ENCODE data around the gene COA6.
A peak's percentile ranks its signal among the peaks of the same experiment; 100 is the strongest.
"Not testable (repeated sequence)": the region's sequence is repeated elsewhere in the genome, so short reads cannot be mapped to it uniquely, and the experiment has no call there.

Gene COA6

DNA sequence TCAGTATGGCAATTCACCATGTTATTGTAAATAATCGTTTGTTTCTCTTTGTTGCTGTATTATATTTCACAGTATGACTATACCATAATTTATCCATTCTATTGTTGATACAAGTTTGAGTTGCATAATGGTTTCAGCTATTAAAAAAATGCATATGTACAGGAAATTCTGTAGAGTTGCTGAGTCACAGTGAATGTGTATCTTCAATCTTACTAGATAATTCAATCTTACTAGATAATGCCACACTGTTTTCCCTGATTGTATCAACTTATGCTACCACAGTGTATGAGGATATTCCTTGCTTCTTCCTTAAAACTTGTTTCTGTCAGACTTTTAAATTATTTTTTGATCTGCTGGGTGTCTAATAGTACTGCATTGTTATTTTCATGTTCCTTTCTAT is 3.5 kb upstream of the COA6 start:
- DNase-seq (ENCODE audit: low read depth in 2 of 2): no peak

DNA sequence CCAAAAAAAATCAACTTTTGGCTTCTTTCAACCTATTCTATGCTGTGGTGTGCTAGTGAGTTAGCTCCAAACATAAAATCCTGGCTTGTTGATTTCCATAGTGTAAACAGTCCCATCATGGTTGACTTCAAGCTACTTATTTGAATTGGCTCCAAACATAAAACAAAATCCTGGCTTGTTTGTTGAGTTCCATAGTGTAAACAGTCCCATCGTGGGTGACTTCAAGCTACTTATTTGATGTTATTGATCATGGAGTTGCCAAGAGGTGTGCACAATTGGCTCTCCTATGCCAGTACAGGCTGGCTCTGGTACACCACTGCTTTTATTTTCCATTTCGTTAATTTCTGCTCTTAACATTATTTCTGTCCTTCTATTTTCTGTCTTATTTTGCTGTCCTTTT is 1.8 kb upstream of the COA6 start:
- no peak for DNase-seq (ENCODE audit: low read depth in 2 of 2)

DNA sequence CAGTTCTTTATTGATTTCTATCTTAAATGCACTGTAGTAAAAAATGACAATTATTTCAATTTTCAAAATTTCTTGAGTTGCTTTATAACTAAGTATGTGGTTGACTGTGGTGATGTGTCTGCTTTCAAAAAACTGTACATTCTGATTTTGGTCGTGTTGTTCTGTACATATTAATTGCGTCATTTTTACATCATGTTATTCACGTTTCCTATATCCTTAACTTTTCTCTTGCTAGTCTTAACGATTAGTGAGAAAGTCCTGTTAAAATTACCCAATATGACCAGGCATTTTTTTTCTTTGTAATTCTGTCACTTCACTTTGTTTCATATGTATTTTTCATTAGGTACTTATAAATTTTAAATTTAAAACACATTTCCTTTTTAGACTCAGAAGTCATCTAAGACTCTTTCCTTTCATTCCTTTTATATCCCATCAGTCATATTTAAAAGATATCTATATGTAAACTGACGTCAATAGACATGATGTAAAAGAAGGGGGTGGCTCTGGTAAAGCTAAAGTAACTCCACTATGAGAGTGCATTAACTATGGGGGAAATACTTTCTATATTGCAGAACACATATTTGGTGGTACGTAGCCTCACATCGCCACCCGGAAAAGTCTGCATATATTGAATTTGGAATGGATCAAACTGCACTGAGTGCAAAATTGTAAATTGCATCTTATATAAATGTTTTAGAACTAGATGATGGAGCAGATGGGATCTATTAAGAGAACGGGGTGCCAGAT is 1.1 kb upstream of the COA6 start:
- no peak for DNase-seq (ENCODE audit: low read depth in 2 of 2)

DNA sequence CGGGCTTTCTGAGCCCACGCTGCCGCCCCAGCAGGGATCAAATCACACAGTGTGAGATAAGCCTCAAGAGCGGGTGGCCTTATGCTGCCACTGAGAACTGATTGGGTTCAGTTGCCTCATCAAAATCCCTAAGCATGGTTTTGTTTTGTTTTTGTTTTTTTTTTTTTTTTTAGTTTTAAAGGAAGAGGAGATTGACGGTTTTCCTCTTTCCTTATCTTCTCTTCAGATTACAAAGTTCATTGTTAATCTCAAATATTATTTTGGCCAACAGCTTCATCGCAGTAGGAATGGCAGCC is 651 bp downstream of the COA6 start:
- DNase-seq (ENCODE audit: low read depth in 2 of 2): no peak

DNA sequence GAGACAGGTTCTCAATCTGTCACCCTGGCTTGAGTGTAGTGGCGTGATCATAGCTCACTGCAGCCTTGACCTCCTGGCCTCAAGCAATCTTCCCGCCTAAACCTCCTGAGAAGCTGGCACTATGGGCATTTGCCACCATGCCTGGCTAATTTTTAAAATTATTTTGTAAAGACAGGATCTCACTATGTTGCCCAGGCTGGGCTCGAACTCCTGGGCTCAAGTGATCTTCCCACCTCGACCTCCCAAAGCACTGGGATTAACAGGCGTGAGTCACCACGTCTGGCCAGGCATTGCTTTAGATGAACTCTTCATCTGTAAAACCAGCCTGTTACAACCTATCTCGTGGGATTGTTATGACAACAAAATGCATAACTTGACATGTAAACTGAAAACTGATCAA is 2.4 kb downstream of the COA6 start:
- DNase-seq (ENCODE audit: low read depth in 2 of 2): no peak

DNA sequence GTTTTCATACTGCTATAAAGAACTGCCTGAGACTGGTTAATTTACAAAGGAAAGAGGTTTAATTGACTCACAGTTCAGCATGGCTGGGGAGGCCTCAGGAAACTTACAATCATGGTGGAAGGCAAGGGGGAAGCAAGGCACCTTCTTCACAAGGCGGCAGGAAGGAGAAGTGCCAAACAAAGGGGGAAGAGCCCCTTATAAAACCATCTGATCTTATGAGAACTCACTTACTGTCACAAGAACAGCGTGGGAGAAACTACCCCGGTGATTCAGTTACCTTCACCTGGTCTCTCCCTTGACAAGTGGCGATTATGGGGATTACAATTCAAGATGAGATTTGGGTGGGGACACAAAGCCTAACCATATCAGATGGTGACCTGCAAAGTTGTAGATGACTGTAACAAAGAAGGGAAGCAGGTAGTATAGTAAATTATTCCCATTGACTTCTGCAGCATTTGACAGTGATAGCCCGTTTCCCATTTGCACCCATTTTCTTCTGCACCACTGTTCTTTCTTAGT is 6.4 kb downstream of the COA6 start:
- DNase-seq (ENCODE audit: low read depth in 2 of 2): not testable (repeated sequence)

DNA sequence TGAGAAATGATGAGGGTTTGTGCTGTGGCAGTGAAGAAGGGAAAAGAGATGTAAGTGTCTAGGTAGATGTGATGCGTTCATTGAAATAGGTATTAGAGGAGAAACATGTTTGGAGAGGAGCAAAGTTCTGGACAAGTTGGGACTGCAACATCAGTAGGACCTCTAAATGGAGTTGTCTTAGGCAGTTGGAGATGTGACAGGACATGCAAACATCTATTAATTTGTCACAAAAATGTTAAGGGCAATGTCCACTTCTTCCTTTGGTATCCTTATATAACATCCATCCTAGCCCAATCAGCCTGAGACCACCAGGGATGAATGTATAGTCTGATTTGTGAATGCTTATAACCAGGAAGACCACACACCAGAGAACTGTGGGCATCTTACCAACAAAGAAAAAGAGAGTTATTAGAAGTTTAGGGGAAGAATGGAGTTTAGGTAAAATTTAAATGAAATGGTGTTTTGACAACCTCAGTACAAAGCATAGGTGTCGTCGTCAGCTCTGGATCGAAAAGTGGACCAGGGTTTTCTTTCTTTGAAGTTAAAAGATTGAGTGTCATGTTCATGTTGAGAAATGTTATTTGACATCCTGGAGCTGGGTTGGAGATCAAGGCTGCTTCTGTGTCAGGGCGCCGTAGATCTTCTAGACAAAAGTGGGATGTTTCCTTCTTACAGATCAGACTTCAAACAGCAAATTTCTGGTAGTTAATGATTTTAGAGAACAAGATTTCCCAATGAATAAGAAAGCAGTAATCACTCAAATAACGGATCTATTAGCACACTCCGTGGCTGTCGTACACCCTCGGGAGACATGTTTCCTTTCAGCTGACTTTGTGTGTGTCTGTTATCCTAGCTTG is 8.7 kb downstream of the COA6 start:
- no peak for DNase-seq (ENCODE audit: low read depth in 2 of 2)

DNA sequence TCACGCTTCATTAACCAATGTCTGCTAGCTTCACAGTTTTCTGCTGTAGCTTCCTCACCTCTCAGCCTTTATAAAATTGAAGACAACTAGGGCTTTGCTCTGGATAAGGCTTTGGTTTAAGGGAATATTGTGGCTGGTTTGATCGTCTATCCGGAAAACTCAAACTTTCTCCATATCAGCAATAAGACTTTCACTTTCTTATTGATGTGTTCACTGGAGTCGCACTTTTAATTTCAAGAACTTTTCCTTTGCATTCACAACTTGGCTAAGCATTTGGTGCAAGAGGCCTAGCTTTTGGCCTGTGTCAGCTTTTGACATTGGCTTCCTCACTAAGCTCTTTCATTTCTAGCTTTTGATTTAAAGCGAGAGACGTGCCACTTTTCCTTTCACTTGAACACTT is 12.9 kb downstream of the COA6 start:
- DNase-seq (ENCODE audit: low read depth in 2 of 2): no peak

DNA sequence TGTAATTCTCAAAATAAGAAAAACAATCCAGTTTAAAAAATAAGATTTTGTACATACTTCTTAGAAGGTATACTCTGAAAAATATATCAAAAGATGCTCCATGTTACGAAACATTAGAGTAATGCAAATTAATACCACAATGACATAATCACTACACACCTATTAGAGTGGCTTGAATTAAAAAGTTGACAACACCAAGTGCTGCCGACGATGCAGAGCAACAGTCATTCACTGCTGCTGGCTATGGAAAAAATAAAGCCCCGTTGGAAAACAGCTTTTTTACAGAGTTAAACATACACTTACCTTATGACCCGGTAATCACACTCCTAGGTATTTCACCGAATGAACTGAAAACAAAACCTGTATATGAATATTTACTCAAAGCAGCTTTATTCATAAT is 14.8 kb downstream of the COA6 start:
- no peak for DNase-seq (ENCODE audit: low read depth in 2 of 2)

DNA sequence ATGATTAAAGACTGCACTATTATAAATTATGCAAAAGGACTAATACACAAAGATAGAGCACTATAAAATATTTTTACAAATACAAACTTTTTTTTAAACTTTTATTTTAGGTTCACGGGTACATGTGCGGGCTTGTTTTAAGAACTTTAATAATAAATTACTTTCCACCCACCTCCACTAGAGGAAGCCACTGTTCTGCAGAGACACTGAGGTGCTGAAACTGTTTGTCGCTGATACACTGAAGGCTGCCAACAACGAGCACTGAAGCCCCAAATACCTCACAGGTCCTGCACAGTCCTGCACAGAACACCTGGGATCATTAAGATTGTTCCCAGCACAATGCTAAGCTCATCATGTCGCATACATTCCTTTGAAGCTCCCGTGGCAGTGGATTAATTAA is 19.9 kb downstream of the COA6 start:
- no peak for DNase-seq (ENCODE audit: low read depth in 2 of 2)

DNA sequence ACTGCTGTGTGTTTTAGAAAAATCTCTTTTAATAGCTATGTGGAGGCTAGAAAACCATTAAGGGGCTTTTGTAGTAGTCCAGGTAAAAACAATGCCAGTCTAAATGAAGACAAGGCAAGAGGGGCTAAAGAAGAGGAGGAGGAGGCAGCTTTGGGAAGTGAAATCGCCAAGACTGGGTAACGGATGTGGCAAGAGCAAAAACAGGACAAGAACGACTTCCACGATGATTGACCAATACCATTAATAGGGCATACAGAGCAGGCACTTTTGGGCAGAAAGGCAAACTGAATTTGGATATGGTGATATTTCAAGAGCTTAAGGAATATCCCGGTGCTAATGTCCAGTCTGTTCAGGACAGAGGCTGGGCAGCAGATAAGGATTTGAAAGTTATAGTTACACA is 22.0 kb downstream of the COA6 start:
- DNase-seq (ENCODE audit: low read depth in 2 of 2): no peak

DNA sequence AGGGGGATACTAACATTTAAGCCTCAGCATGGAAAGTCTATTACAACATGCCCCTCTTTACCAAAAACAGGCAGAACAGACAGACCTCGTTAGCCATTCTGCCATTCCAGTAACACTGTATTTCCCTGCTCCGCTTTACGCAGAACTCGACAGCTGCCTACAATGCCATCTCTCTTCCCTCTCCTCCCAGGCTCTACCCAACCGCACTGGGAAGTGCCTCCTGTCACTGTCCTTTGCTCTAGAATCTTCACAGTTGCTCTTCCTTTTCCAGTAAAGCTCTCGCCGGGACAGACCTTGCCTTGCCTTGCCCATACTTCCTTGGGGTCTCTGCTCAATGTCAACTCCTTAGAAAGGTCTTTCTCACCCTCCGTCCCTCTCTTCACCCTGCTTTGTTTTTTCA is 22.8 kb downstream of the COA6 start:
- no peak for DNase-seq (ENCODE audit: low read depth in 2 of 2)

DNA sequence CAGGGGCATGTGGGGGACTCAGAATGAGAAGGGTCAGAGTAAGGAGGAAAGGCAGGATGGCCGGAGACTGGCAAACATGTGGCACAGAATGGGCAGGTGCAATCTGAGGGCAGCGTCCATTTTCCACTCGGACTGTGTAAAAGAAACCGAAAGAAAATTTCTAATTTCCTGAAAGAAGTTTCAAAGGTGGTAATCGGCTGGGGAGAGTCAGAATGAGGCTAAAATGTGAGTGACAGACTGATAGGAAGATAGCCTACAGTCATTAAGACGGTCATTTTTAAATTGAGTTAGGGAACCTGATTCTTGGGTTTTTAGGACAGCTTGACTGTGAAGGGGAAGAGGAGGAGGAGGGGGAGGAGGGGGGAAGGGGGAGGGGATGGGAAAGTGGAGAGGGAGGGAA is 23.6 kb downstream of the COA6 start:
- DNase-seq (ENCODE audit: low read depth in 2 of 2): no peak

DNA sequence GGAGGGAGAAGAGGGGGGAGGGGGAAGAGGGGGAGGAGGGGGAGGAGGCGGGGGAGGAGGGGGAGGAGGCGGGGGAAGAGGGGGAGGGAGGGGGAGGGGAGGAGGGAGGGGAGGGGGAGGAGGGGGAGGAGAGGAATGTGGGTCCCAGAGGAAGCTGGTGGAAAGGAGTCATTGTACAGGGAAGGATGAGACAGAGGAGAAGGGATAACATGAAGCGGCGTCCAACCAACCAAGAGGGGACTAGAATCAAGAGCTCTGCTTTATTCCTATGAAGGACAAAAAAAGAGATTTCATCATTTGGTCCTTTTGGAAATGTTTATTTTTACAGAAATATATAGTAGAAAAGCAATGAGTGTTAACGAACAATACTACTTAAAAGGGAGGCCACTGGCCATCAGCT is 24.5 kb downstream of the COA6 start:
- DNase-seq (ENCODE audit: low read depth in 2 of 2): no peak

DNA sequence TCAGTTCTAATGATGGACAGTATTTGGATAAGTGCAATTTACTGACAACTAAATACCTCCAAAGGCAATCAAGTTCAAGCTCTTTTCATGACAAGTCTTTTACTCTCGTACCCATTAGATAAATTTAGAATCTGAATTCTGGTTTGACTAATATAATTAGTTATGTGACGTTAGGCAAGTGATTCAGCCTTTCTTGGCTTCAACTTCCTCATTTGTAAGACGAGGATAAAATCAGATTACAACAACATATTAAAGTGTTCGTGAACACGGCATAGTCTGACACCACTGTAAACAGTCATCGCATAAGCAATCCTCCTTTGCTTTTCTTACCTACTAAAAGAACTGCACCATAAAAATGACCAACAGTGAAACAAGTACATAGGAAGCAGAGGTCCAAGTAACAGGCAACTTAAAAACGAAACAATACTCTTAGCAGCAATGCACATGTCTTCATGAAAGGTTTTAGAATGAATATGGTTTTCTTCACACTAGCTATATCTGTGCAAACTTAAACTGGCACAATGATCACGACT is 25.7 kb downstream of the COA6 start:
- no peak for DNase-seq (ENCODE audit: low read depth in 2 of 2)

DNA sequence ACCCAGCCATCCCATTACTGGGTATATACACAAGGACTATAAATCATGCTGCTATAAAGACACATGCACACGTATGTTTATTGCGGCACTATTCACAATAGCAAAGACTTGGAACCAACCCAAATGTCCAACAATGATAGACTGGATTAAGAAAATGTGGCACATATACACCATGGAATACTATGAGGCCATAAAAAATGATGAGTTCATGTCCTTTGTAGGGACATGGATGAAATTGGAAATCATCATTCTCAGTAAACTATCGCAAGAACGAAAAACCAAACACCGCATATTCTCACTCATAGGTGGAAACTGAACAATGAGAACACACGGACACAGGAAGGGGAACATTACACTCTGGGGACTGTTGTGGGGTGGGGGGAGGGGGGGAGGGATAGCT is 26.3 kb downstream of the COA6 start:
- DNase-seq (ENCODE audit: low read depth in 2 of 2): not testable (repeated sequence)

DNA sequence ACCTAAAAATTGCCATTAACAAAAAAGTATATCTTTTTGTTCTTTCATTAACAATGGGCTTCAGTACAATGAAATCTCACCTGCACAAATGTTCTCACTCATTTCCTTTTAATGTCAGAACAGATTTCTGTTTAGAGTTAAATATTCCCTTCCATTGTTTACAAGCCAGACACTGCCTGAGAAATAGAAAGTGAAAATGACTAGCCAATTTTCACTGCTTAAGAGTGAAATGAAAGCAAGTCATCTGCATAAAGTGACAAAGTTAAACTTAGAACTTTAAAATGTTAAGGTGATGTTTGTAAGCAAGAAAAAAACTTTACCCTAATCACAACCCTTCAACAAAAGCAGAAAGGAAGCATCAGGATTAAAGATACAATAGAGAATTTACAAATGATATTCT is 27.5 kb downstream of the COA6 start:
- no peak for DNase-seq (ENCODE audit: low read depth in 2 of 2)

DNA sequence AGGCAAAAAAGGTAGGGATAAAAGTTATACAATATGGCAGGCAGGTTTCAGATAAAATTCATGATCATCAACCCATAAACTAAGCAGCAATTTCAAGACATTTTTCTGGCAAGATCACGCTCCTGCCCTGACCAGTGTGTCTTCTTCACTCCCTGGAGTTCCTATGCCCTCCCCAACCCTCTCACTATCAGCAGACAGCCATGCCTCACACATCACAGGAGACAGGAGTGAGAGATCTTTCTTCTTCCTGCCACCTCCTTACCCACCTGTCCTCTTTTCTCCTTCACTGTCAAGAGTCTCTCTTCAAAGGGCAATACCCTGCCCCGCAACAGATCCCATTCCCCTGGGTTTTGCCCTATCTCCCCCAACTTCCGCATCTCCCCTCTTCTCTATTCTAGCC is 28.4 kb downstream of the COA6 start:
- DNase-seq (ENCODE audit: low read depth in 2 of 2): no peak

DNA sequence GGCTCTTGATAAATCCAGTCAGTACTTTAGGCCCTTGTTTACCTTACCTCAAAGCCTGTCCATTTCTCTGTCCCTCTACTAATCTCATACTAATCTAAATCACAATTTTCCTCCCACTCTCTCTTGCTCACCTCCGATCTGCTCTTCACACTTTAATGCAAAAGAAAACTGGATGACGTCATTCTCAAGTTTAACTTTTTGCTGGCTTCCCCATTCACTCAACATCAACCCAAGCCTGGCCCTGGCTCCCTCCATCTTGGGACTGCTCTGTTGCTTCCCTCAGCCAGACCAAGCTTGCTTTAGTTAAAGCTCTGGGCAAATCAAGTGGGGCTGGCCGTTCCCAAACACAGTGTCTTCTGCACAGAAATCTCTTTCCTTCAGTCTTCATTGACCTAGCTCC is 29.7 kb downstream of the COA6 start:
- no peak for DNase-seq (ENCODE audit: low read depth in 2 of 2)

DNA sequence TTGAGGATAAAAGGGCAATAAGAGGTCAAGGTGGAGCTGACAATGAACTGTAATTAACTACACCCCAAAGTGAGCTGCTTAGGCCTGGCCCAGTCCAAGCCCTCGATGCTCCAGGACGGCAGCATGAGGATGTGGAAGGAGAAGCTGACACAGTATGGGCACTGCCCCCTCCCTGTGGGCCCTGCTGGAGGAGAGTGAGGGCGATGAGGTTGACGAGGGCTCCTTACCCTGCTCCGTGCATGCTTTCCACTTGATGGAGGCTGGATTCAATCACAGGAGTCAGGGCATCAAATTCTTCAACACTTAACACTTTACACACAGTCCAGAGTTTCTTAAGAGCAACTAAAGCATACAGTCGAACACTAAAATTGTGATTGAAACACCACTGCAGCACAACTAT is 32.4 kb downstream of the COA6 start:
- DNase-seq (ENCODE audit: low read depth in 2 of 2): no peak

DNA sequence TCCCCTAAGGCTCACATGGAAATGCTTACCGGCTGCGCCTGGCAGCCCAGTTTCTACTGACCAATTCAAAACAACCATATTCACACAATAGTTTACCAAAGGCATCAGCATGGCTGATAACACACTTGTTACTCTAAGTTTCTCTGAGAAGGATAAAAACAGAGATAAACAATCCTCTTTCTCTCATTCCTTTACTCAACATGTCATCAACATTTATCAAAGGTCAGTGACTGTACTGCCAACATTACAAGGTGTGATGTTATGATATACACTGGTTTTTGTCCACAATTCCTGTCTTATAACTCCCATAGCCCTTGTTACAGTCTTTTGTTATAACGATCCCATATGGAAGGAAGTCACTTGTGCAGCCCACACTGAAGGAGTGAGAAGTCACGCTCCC is 33.6 kb downstream of the COA6 start:
- DNase-seq (ENCODE audit: low read depth in 2 of 2): no peak

DNA sequence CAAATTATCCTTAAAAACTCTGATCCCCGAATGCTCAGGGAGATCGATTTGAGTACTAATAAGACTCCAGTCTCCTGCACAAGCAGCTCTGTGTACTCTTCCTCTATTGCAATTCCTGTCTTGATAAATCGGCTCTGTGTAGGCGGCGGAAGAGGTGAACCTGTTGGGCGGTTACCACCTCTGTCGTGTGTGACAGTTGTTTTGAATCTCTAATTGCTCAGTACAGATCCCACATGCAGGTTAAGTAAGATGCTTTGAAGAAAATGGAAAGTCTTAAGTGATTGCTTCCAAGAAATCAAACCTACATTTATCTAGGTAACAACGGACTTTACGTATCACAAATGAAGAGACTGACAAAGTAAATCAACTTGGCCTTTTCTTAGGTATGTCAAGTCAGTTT is 35.5 kb downstream of the COA6 start:
- peak in 1 of 2 donors; percentile 19 for DNase-seq (ENCODE audit: low read depth in 2 of 2)

DNA sequence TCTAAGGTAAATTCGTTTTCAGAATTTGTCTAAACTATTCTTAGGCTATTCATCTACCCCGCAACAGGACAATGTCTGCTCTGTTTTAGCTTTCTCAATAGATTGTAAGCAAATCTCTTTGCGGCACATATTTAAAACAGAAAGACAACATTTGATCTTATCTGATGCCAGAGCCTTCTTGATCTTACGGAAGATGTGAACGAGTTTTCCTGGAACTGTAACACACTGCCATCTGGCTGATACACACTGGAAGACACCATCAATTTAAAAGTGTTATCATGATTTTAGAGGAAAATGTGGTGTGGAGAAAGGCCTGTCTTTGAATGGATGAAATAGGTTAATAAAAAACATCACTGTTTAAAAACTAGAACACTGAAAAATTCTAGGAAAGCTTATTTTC is 36.1 kb downstream of the COA6 start:
- DNase-seq (ENCODE audit: low read depth in 2 of 2): no peak

Data from stimulated activated CD8-positive, alpha-beta memory T cell treated with anti-CD3 and anti-CD28 coated beads, Interleukin-15, amount 100 ng/mL, for 4 hours (primary cell).